ENCODE results near the gene POLN. TPM values are rescaled to one million over a fixed set of nuclear protein-coding genes. Genes with fewer than 3 reads are reported as not detected.

POLN gene
- total and polyA plus RNA-seq, 2 of the 4 experiments (the other 2 are of a cell fraction), result 0.63 to 0.72 TPM

- Histone ChIP-seq H4K91ac (ENCODE audit: insufficient read depth, low read depth, low read length) (no peak overlapping the region), H3K4me1 (ENCODE audit: control insufficient read depth, insufficient read depth, low read length) (peaks cover 11% of the 10 kb centered on the region), H3K36me3 (ENCODE audit: control insufficient read depth, insufficient read depth, low read length) (no peaks in the 10 kb centered on the region), H3K23ac (ENCODE audit: low read depth, low read length) (no peak overlapping the region), H4K5ac (ENCODE audit: low read depth, low read length) (no peak overlapping the region), H2BK120ac (ENCODE audit: low read depth, low read length) (no peak overlapping the region), H3K4me3 (ENCODE audit: insufficient read depth, low read depth, low read length) (no peak overlapping the region), H3K18ac (ENCODE audit: low read depth, low read length) (no peak overlapping the region), H3K9me3 (ENCODE audit: control insufficient read depth, insufficient read depth, low read length) (no peaks in the 10 kb centered on the region), H3K56ac (ENCODE audit: extremely low read depth, insufficient read depth, low read length) (no peak overlapping the region), H2AK9ac (replicated peaks; ENCODE audit: low read depth, low read length, poor library complexity) (no peak overlapping the region), H3K79me1 (ENCODE audit: low read depth in 1 of 2, low read length in 2 of 2) (no peaks in the 10 kb centered on the region), H3K27me3 (ENCODE audit: control insufficient read depth, insufficient read depth, low read length) (no peaks in the 10 kb centered on the region), H2BK5ac (ENCODE audit: low read depth, low read length, poor library complexity, severe bottlenecking) (no peak overlapping the region), H2AFZ (replicated peaks; ENCODE audit: low read length, poor library complexity) (no peak overlapping the region), H3K9ac (ENCODE audit: low read depth, low read length) (no peak overlapping the region), H2BK15ac (ENCODE audit: low read depth, low read length) (no peak overlapping the region), H2BK20ac (ENCODE audit: low read depth, low read length) (no peak overlapping the region), H3K9me1 (ENCODE audit: insufficient read depth, low read length) (peaks cover 6% of the 10 kb centered on the region; the same call in 1 of the 2 replicates), H2AK5ac (ENCODE audit: low read depth, low read length) (no peak overlapping the region), H4K20me1 (ENCODE audit: insufficient read depth, low read length) (peaks cover 8% of the 10 kb centered on the region; the same call in 1 of the 2 replicates), H3K27ac (ENCODE audit: insufficient read depth, low read length) (no peak overlapping the region), H3K4me2 (ENCODE audit: low read depth, low read length) (no peak overlapping the region), H3K14ac (replicated peaks; ENCODE audit: low read depth, low read length) (no peak overlapping the region; the same call in 1 of the 2 replicates), H3K4ac (ENCODE audit: low read depth, low read length) (no peak overlapping the region), H4K8ac (ENCODE audit: low read depth in 2 of 2, low read length in 2 of 2) (no peak overlapping the region)
- ATAC-seq (ENCODE audit: low read depth), result no peak
- no CpG with 5 or more reads among the region's 9 CpGs for WGBS, 2 experiments (ENCODE audit: extremely low coverage in 2 of 2, insufficient read length in 1 of 2)
- intact Hi-C loops (cut with micrococcal nuclease), result no loop called here
- TF ChIP-seq USF2 (IDR thresholded peaks at IDR 0.05; ENCODE audit: low read depth, low read length) (no peak), MAFK (IDR thresholded peaks at IDR 0.05; ENCODE audit: low read depth, low read length) (no peak), NFE2L2 (IDR thresholded peaks at IDR 0.05; ENCODE audit: low read depth, low read length) (no peak), POLR2A (IDR thresholded peaks at IDR 0.05; ENCODE audit: low read depth, low read length) (no peak), SMC3 (IDR thresholded peaks at IDR 0.05; ENCODE audit: low read depth, low read length) (no peak), MXI1 (IDR thresholded peaks at IDR 0.05; ENCODE audit: borderline replicate concordance, low read depth, low read length) (no peak), BHLHE40 (IDR thresholded peaks at IDR 0.05; ENCODE audit: low read depth, low read length) (no peak)
- TF ChIP-seq, protein P1, sequence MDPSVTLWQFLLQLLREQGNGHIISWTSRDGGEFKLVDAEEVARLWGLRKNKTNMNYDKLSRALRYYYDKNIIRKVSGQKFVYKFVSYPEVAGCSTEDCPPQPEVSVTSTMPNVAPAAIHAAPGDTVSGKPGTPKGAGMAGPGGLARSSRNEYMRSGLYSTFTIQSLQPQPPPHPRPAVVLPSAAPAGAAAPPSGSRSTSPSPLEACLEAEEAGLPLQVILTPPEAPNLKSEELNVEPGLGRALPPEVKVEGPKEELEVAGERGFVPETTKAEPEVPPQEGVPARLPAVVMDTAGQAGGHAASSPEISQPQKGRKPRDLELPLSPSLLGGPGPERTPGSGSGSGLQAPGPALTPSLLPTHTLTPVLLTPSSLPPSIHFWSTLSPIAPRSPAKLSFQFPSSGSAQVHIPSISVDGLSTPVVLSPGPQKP (IDR thresholded peaks at IDR 0.05; ENCODE audit: borderline replicate concordance, low read depth, low read length), result no peak
- in situ Hi-C loops (cut with MboI; ENCODE audit: low sequenced_read_pairs), result no loop called here
- no TSS peak for BruUV-seq (replicated peaks)
- CTCF ChIA-PET, result no interaction called here
- no peak for DNase-seq
- dilution Hi-C loops (cut with HindIII; ENCODE audit: low sequenced_read_pairs, unreplicated experiment), result no loop called here
- POLR2A ChIA-PET (ENCODE audit: unreplicated experiment), result no interaction called here
Measured at GRCh38 chr4:2287594-2287915, 45.6 kb upstream of the POLN start.

Data from IMR-90 (cell line).